Measurements from ENCODE around the gene AAMP. TPM values are rescaled to one million over a fixed set of nuclear protein-coding genes. Genes with fewer than 3 reads are reported as not detected.

AAMP gene
- total and polyA plus RNA-seq, 2 donors (not counting 3 experiments of a cell fraction or from before 2014, with no cell fraction given): 69.3 to 84.4 TPM

- DNase-seq (ENCODE audit: low read depth, low spot score) (peak; percentile 88), FAIRE-seq (peak; percentile 92)
- H3K9me1 ChIP-seq (replicated peaks; ENCODE audit: control insufficient read depth, extremely low read depth, insufficient read depth, low read length): no peaks in the 10 kb centered on the region
- intact Hi-C loops (cut with micrococcal nuclease) (loop anchor here (1.0 to 5.0 kb wide), 3 partner anchors 10 to 178 kb away; no protein-coding TSS in a partner anchor), dilution Hi-C loops (cut with MboI; ENCODE audit: extremely low pct_ligation_motif_present, low sequenced_read_pairs) (no loop called here)
- H3K27ac ChIP-seq (ENCODE audit: insufficient read depth, low read depth, low read length): peak overlapping the region; percentile 70
- H3K27me3 ChIP-seq (ENCODE audit: control insufficient read depth in 2 of 2, insufficient read depth in 2 of 2, low read length in 2 of 2): no peaks in the 10 kb centered on the region
- TF ChIP-seq MAX (IDR thresholded peaks at IDR 0.05; ENCODE audit: insufficient read depth, insufficient read length): no peak
- TF ChIP-seq POLR2A (IDR thresholded peaks at IDR 0.05; ENCODE audit: low read depth, low read length): no peak
- peak; percentile 80 for TF ChIP-seq FOS (IDR thresholded peaks at IDR 0.05; ENCODE audit: borderline replicate concordance, insufficient read depth, low read length)
- peak; percentile 66 for TF ChIP-seq JUN (IDR thresholded peaks at IDR 0.05; ENCODE audit: borderline replicate concordance, insufficient read depth, insufficient read length, low read depth)
- TF ChIP-seq MYC (IDR thresholded peaks at IDR 0.05; ENCODE audit: low read depth, low read length): no peak
- H3K79me2 ChIP-seq (ENCODE audit: control insufficient read depth, insufficient read depth, low read length): peaks cover 64% of the 10 kb centered on the region
- no TSS peak for BruUV-seq (replicated peaks)
- peaks cover 31% of the 10 kb centered on the region for H3K4me1 ChIP-seq (ENCODE audit: control insufficient read depth, extremely low read depth, insufficient read depth, low read length)
- no peaks in the 10 kb centered on the region for H4K20me1 ChIP-seq (replicated peaks; ENCODE audit: control insufficient read depth, extremely low read depth, insufficient read depth, low read length)
- H3K4me3 ChIP-seq (replicated peaks in 1 of 3; ENCODE audit: insufficient read depth in 1 of 3, low read depth in 1 of 3, low read length in 3 of 3): peak overlapping the region in 1 of 3 experiments; percentile 39
- H3K9ac ChIP-seq (replicated peaks; ENCODE audit: extremely low read depth, insufficient read depth, low read length): peak overlapping the region; percentile 53
- POLR2A ChIA-PET: interaction anchor here (1.0 kb wide), 1 partner anchor 41 kb away, joined by 4 read pairs; the partner anchor contains the start of genes AAMP and PNKD
- no peak overlapping the region for H2AFZ ChIP-seq (ENCODE audit: low read depth, low read length)
- H3K36me3 ChIP-seq (ENCODE audit: control insufficient read depth in 2 of 2, extremely low read depth in 1 of 2, insufficient read depth in 2 of 2, low read length in 2 of 2): peaks cover 29 to 44% of the 10 kb centered on the region in 2 experiments
- H3K4me2 ChIP-seq (ENCODE audit: insufficient read depth, low read length): peak overlapping the region; percentile 86
- CTCF ChIA-PET: interaction anchor here (1.1 to 1.5 kb wide), 6 partner anchors 9 to 669 kb away, joined by 3 to 8 read pairs (median 4); partner anchors contain the start of gene ARPC2
- H3K9me3 ChIP-seq (replicated peaks; ENCODE audit: control insufficient read depth, insufficient read depth, low read length): no peaks in the 10 kb centered on the region
These were observed 40.7 kb downstream of the AAMP start for GRCh38 chr2:218229239-218229638.

- H4K20me1 ChIP-seq (replicated peaks; ENCODE audit: control insufficient read depth, extremely low read depth, insufficient read depth, low read length): no peaks in the 10 kb centered on the region
- TSS peak; percentile 98 for BruUV-seq (replicated peaks)
- H2AFZ ChIP-seq (ENCODE audit: low read depth, low read length): no peak overlapping the region
- H3K9me1 ChIP-seq (replicated peaks; ENCODE audit: control insufficient read depth, extremely low read depth, insufficient read depth, low read length): no peaks in the 10 kb centered on the region
- peaks cover 34% of the 10 kb centered on the region for H3K4me1 ChIP-seq (ENCODE audit: control insufficient read depth, extremely low read depth, insufficient read depth, low read length)
- H3K36me3 ChIP-seq (ENCODE audit: control insufficient read depth in 2 of 2, extremely low read depth in 1 of 2, insufficient read depth in 2 of 2, low read length in 2 of 2): peaks cover 27 to 44% of the 10 kb centered on the region in 2 experiments
- intact Hi-C loops (cut with micrococcal nuclease) (loop anchor here (1.0 to 5.0 kb wide), 3 partner anchors 9 to 179 kb away; no protein-coding TSS in a partner anchor), dilution Hi-C loops (cut with MboI; ENCODE audit: extremely low pct_ligation_motif_present, low sequenced_read_pairs) (no loop called here)
- peak overlapping the region; percentile 70 for H3K27ac ChIP-seq (ENCODE audit: insufficient read depth, low read depth, low read length)
- no peaks in the 10 kb centered on the region for H3K9me3 ChIP-seq (replicated peaks; ENCODE audit: control insufficient read depth, insufficient read depth, low read length)
- H3K9ac ChIP-seq (replicated peaks; ENCODE audit: extremely low read depth, insufficient read depth, low read length): peak overlapping the region; percentile 53
- ChIA-PET POLR2A (no interaction called here), CTCF (interaction anchor here (1.1 to 1.5 kb wide), 5 partner anchors 8 to 670 kb away, joined by 3 to 8 read pairs (median 4); partner anchors contain the start of gene ARPC2)
- peaks cover 71% of the 10 kb centered on the region for H3K79me2 ChIP-seq (ENCODE audit: control insufficient read depth, insufficient read depth, low read length)
- no peak overlapping the region for H3K4me3 ChIP-seq (replicated peaks in 1 of 3; ENCODE audit: insufficient read depth in 1 of 3, low read depth in 1 of 3, low read length in 3 of 3)
- H3K4me2 ChIP-seq (ENCODE audit: insufficient read depth, low read length): peak overlapping the region; percentile 86
- FAIRE-seq: peak; percentile 31
- no peak for DNase-seq (ENCODE audit: low read depth, low spot score)
- H3K27me3 ChIP-seq (ENCODE audit: control insufficient read depth in 2 of 2, insufficient read depth in 2 of 2, low read length in 2 of 2): no peaks in the 10 kb centered on the region
- TF ChIP-seq GATA2 (IDR thresholded peaks at IDR 0.05; ENCODE audit: insufficient read depth, insufficient read length, low read depth, low read length) (no peak), FOS (IDR thresholded peaks at IDR 0.05; ENCODE audit: borderline replicate concordance, insufficient read depth, low read length) (no peak), CTCF (IDR thresholded peaks at IDR 0.05; ENCODE audit: extremely low read depth in 1 of 2, insufficient read depth in 1 of 2, low read depth in 1 of 2, low read length in 2 of 2) (no peak), MYC (IDR thresholded peaks at IDR 0.05; ENCODE audit: low read depth, low read length) (no peak), MAX (IDR thresholded peaks at IDR 0.05; ENCODE audit: insufficient read depth, insufficient read length) (no peak), EZH2 (IDR thresholded peaks at IDR 0.05; ENCODE audit: borderline replicate concordance, low read depth, low read length, severe bottlenecking) (no peak), POLR2AphosphoS5 (IDR thresholded peaks at IDR 0.05; ENCODE audit: insufficient read depth, low read depth, low read length) (no peak), JUN (IDR thresholded peaks at IDR 0.05; ENCODE audit: borderline replicate concordance, insufficient read depth, insufficient read length, low read depth) (no peak), POLR2A (IDR thresholded peaks at IDR 0.05; ENCODE audit: low read depth, low read length) (no peak)
These were observed 41.4 kb downstream of the AAMP start for GRCh38 chr2:218228366-218229090.

Measured in endothelial cell of umbilical vein (primary cell).